C4-2B (cell line): ENCODE results near the gene TNPO2.

Experiments
- H3K27ac ChIP-seq: fragments of 450-650 bp; 2 replicates; pipeline ENCODE4 v1.5.1; 2017
- CTCF ChIP-seq: fragments of 450-650 bp; conservative IDR thresholded peaks from 2 replicates; pipeline ENCODE4 v1.5.1; 2017; ENCODE audit warnings: mild to moderate bottlenecking
- ZFX ChIP-seq: fragments of 450-650 bp; IDR thresholded peaks from 2 replicates; pipeline ENCODE4 v1.6.1; 2017

The TNPO2 gene

GRCh38 chr19:12676384-12676792 lies 47.3 kb downstream of the TNPO2 start:
- TF ChIP-seq ZFX = no peak
- TF ChIP-seq CTCF = peak; percentile 93
- H3K27ac ChIP-seq = no peak overlapping the region

GRCh38 chr19:12675940-12676339 lies 47.8 kb downstream of the TNPO2 start:
- TF ChIP-seq CTCF = no peak
- no peak for TF ChIP-seq ZFX

GRCh38 chr19:12675399-12675798 lies 48.3 kb downstream of the TNPO2 start:
- no peak overlapping the region for H3K27ac ChIP-seq
- TF ChIP-seq CTCF = no peak
- no peak for TF ChIP-seq ZFX

More at GRCh38 chr19:12675940-12676339, 47.8 kb downstream of the TNPO2 start:
- H3K27ac ChIP-seq = no peak overlapping the region

GRCh38 chr19:12672744-12673143 lies 51.0 kb downstream of the TNPO2 start:
- TF ChIP-seq CTCF (no peak), ZFX (no peak)
- H3K27ac ChIP-seq = no peak overlapping the region

GRCh38 chr19:12670159-12670928 lies 53.4 kb downstream of the TNPO2 start:
- peak overlapping the region; percentile 85 for H3K27ac ChIP-seq
- TF ChIP-seq ZFX (no peak), CTCF (no peak)

- H3K27ac ChIP-seq = peak overlapping the region; percentile 85
- TF ChIP-seq CTCF = no peak
- peak; percentile 71; the same call in 1 of the 2 replicates for TF ChIP-seq ZFX
Observed at GRCh38 chr19:12669270-12670158, 54.2 kb downstream of the TNPO2 start.

- H3K27ac ChIP-seq = peak overlapping the region; percentile 85
- TF ChIP-seq ZFX = no peak; the same call in 1 of the 2 replicates
Observed at GRCh38 chr19:12668932-12669269, 54.8 kb downstream of the TNPO2 start.
